SHP77 treated with DMSO at 0.1 percent for 48 hours (cell line): Measurements from ENCODE around the gene STPG2.

ENCODE experiments used
- DNase-seq: peaks from one replicate; lab custom pipeline; 2025; lab: John Stamatoyannopoulos, UW

The STPG2 gene

GRCh38 chr4:98143001-98143899, at the start of gene STPG2:
STPG2 (minus strand) TSS chr4:98143476.
- DNase-seq = peak; percentile 46

GRCh38 chr4:98185279-98185678, 42.0 kb upstream of the STPG2 start:
- DNase-seq = no peak

- no peak for DNase-seq
Observed at GRCh38 chr4:98181809-98182208, 38.5 kb upstream of the STPG2 start.

- no peak for DNase-seq
Observed at GRCh38 chr4:98179951-98180350, 36.7 kb upstream of the STPG2 start.

GRCh38 chr4:98176531-98176930, 33.3 kb upstream of the STPG2 start:
- DNase-seq = no peak

GRCh38 chr4:98170035-98170434, 26.8 kb upstream of the STPG2 start:
- no peak for DNase-seq

- no peak for DNase-seq
Observed at GRCh38 chr4:98166731-98167041, 23.4 kb upstream of the STPG2 start.

GRCh38 chr4:98166025-98166730, 22.9 kb upstream of the STPG2 start:
- no peak for DNase-seq

GRCh38 chr4:98162696-98163095, 19.4 kb upstream of the STPG2 start:
- no peak for DNase-seq

GRCh38 chr4:98151145-98151924, 8.1 kb upstream of the STPG2 start:
- DNase-seq = no peak

GRCh38 chr4:98150092-98150761, 7.0 kb upstream of the STPG2 start:
- no peak for DNase-seq

- DNase-seq = peak; percentile 25
Observed at GRCh38 chr4:98148856-98149255, 5.6 kb upstream of the STPG2 start.

GRCh38 chr4:98126141-98126540, 17.1 kb downstream of the STPG2 start:
- no peak for DNase-seq

GRCh38 chr4:98125585-98125984, 17.7 kb downstream of the STPG2 start:
- no peak for DNase-seq

- DNase-seq = no peak
Observed at GRCh38 chr4:98117363-98117762, 25.9 kb downstream of the STPG2 start.

- peak; percentile 16 for DNase-seq
Observed at GRCh38 chr4:98113012-98113411, 30.3 kb downstream of the STPG2 start.

- no peak for DNase-seq
Observed at GRCh38 chr4:98110929-98111328, 32.3 kb downstream of the STPG2 start.

- DNase-seq = no peak
Observed at GRCh38 chr4:98110214-98110613, 33.1 kb downstream of the STPG2 start.

GRCh38 chr4:98102660-98103059, 40.6 kb downstream of the STPG2 start:
- no peak for DNase-seq

- DNase-seq = no peak
Observed at GRCh38 chr4:98101988-98102387, 41.3 kb downstream of the STPG2 start.

GRCh38 chr4:98098764-98099163, 44.5 kb downstream of the STPG2 start:
- no peak for DNase-seq

- DNase-seq = no peak
Observed at GRCh38 chr4:98094118-98094517, 49.2 kb downstream of the STPG2 start.
